Activated naive CD4-positive, alpha-beta T cell treated with anti-CD3 and anti-CD28 coated beads, Interleukin-2, amount 50 U/mL, for 72 hours (primary cell): ENCODE measurements around the gene PXDN. TPM values are rescaled to one million over a fixed set of nuclear protein-coding genes. Genes with fewer than 3 reads are reported as not detected.
"Not testable (repeated sequence)": the region's sequence is repeated elsewhere in the genome, so short reads cannot be mapped to it uniquely, and the experiment has no call there.

Experiments
- ATAC-seq, 2 donors: fragments of 150-1000 bp; cut with Tn5 transposase; 2 replicates each; pipeline ENCODE4 v1.10.0; 2021; ENCODE audit warnings: mild to moderate bottlenecking in 2 of 2, moderate library complexity in 2 of 2
- DNase-seq, 2 donors: peaks; one replicate each; pipeline ENCODE4 v3.0.0; 2021 to 2022; ENCODE audit warnings: low spot score in 2 of 2
- H3K27ac Mint-ChIP-seq, 2 donors: one replicate each; pipeline ENCODE4 v1.8.0; 2022; ENCODE audit warnings: mild to moderate bottlenecking in 2 of 2, mixed read lengths in 2 of 2
- H3K36me3 Mint-ChIP-seq, 2 donors: one replicate each; pipeline ENCODE4 v1.8.0; 2022; ENCODE audit warnings: mixed read lengths in 2 of 2
- H3K9me3 Mint-ChIP-seq, 2 donors: one replicate each; pipeline ENCODE4 v1.8.0; 2022; ENCODE audit warnings: mixed read lengths in 2 of 2
- total RNA-seq, 2 donors: library from RNA; stranded (reverse); gene quantifications; one replicate each; pipeline ENCODE4 v1.2.3, GENCODE V29; 2022

Gene PXDN
- total RNA-seq, 2 donors from 2014 or later, result 0.14 to 0.32 TPM

- ATAC-seq (no peak), DNase-seq (no peak)
- Mint-ChIP-seq H3K9me3 (peaks cover 3 to 4% of the 10 kb centered on the region in 2 donors), H3K36me3 (no peaks in the 10 kb centered on the region), H3K27ac (no peak overlapping the region)
Measured at GRCh38 chr2:1622521-1623200, 121.7 kb downstream of the PXDN start.

GRCh38 chr2:1621976-1622375 is 122.3 kb downstream of the PXDN start:
- H3K9me3 Mint-ChIP-seq, ATAC-seq, H3K27ac Mint-ChIP-seq, DNase-seq, H3K36me3 Mint-ChIP-seq: not testable (repeated sequence)

GRCh38 chr2:1621501-1621900 is 122.8 kb downstream of the PXDN start:
- Mint-ChIP-seq H3K27ac (no peak overlapping the region), H3K9me3 (peaks cover 3 to 4% of the 10 kb centered on the region in 2 donors), H3K36me3 (no peaks in the 10 kb centered on the region)
- no peak for ATAC-seq
- no peak for DNase-seq

- DNase-seq, result no peak
- ATAC-seq, result no peak
- no peaks in the 10 kb centered on the region for H3K36me3 Mint-ChIP-seq
- no peak overlapping the region for H3K27ac Mint-ChIP-seq
- H3K9me3 Mint-ChIP-seq, result peaks cover 3 to 4% of the 10 kb centered on the region in 2 donors
Measured at GRCh38 chr2:1621041-1621440, 123.3 kb downstream of the PXDN start.

- H3K9me3 Mint-ChIP-seq, result peaks cover 3 to 4% of the 10 kb centered on the region in 2 donors
Measured at GRCh38 chr2:1620081-1620480, 124.2 kb downstream of the PXDN start.

GRCh38 chr2:1619556-1619955 is 124.8 kb downstream of the PXDN start:
- Mint-ChIP-seq H3K9me3 (peaks cover 3 to 4% of the 10 kb centered on the region in 2 donors), H3K36me3 (no peaks in the 10 kb centered on the region), H3K27ac (no peak overlapping the region)
- no peak for ATAC-seq
- DNase-seq, result no peak

More at GRCh38 chr2:1620081-1620480, 124.2 kb downstream of the PXDN start:
- H3K27ac Mint-ChIP-seq, result no peak overlapping the region
- ATAC-seq (no peak), DNase-seq (no peak)
- H3K36me3 Mint-ChIP-seq, result no peaks in the 10 kb centered on the region

GRCh38 chr2:1618974-1619373 is 125.3 kb downstream of the PXDN start:
- H3K36me3 Mint-ChIP-seq, result no peaks in the 10 kb centered on the region
- H3K9me3 Mint-ChIP-seq, result peaks cover 3 to 4% of the 10 kb centered on the region in 2 donors
- DNase-seq (no peak), ATAC-seq (no peak)
- no peak overlapping the region for H3K27ac Mint-ChIP-seq

- H3K27ac Mint-ChIP-seq, result no peak overlapping the region
- H3K36me3 Mint-ChIP-seq, result no peaks in the 10 kb centered on the region
- DNase-seq, result no peak
- peaks cover 3 to 4% of the 10 kb centered on the region in 2 donors for H3K9me3 Mint-ChIP-seq
- no peak for ATAC-seq
Measured at GRCh38 chr2:1618191-1618961, 125.9 kb downstream of the PXDN start.

GRCh38 chr2:1617425-1618021 is 126.8 kb downstream of the PXDN start:
- no peak for DNase-seq
- no peaks in the 10 kb centered on the region for H3K9me3 Mint-ChIP-seq
- H3K27ac Mint-ChIP-seq, result no peak overlapping the region
- no peaks in the 10 kb centered on the region for H3K36me3 Mint-ChIP-seq
- no peak for ATAC-seq

- no peak for ATAC-seq
- H3K36me3 Mint-ChIP-seq, result no peaks in the 10 kb centered on the region
- DNase-seq, result no peak
- H3K9me3 Mint-ChIP-seq, result no peaks in the 10 kb centered on the region
- H3K27ac Mint-ChIP-seq, result no peak overlapping the region
Measured at GRCh38 chr2:1614564-1614963, 129.8 kb downstream of the PXDN start.

GRCh38 chr2:1613731-1614354 is 130.5 kb downstream of the PXDN start:
- Mint-ChIP-seq H3K36me3 (no peaks in the 10 kb centered on the region), H3K9me3 (no peaks in the 10 kb centered on the region), H3K27ac (no peak overlapping the region)
- no peak for ATAC-seq
- no peak for DNase-seq

- no peaks in the 10 kb centered on the region for H3K36me3 Mint-ChIP-seq
- ATAC-seq (no peak), DNase-seq (no peak)
- H3K27ac Mint-ChIP-seq, result no peak overlapping the region
- H3K9me3 Mint-ChIP-seq, result no peaks in the 10 kb centered on the region
Measured at GRCh38 chr2:1613078-1613445, 131.3 kb downstream of the PXDN start.

GRCh38 chr2:1612391-1613077 is 131.8 kb downstream of the PXDN start:
- no peak for DNase-seq
- no peaks in the 10 kb centered on the region for H3K9me3 Mint-ChIP-seq
- no peak overlapping the region for H3K27ac Mint-ChIP-seq
- no peak for ATAC-seq
- H3K36me3 Mint-ChIP-seq, result no peaks in the 10 kb centered on the region

GRCh38 chr2:1611886-1612285 is 132.4 kb downstream of the PXDN start:
- ATAC-seq (no peak), DNase-seq (no peak)
- no peaks in the 10 kb centered on the region for H3K9me3 Mint-ChIP-seq
- H3K36me3 Mint-ChIP-seq, result no peaks in the 10 kb centered on the region
- H3K27ac Mint-ChIP-seq, result no peak overlapping the region

GRCh38 chr2:1610096-1610485 is 134.2 kb downstream of the PXDN start:
- ATAC-seq, result no peak
- H3K9me3 Mint-ChIP-seq, result no peaks in the 10 kb centered on the region
- H3K36me3 Mint-ChIP-seq, result no peaks in the 10 kb centered on the region
- no peak overlapping the region for H3K27ac Mint-ChIP-seq
- DNase-seq, result no peak

- DNase-seq, result no peak
- no peak for ATAC-seq
- H3K36me3 Mint-ChIP-seq, result no peaks in the 10 kb centered on the region
- no peak overlapping the region for H3K27ac Mint-ChIP-seq
- H3K9me3 Mint-ChIP-seq, result no peaks in the 10 kb centered on the region
Measured at GRCh38 chr2:1609485-1610095, 134.7 kb downstream of the PXDN start.
